Endometrial microvascular endothelial cells (primary cell): ENCODE data around the gene LDAF1. TPM values are rescaled to one million over a fixed set of nuclear protein-coding genes. Genes with fewer than 3 reads are reported as not detected.
"Not testable (repeated sequence)": the region's sequence is repeated elsewhere in the genome, so short reads cannot be mapped to it uniquely, and the experiment has no call there.

Experiments used
- in situ Hi-C: cut with HindIII; loops from 2 replicates; pipeline ENCODE4 v1.10.0; 2017; ENCODE audit warnings: low sequenced_read_pairs, low pct_unique_long_range_greater_than_20kb; ENCODE audit errors: inconsistent ontology term
- total RNA-seq: library from RNA; depleted of rRNA; stranded (reverse); fragments of >200 nt; gene quantifications from one replicate; pipeline ENCODE4 v1.2.3, GENCODE V29; 2015; ENCODE audit errors: inconsistent ontology term

Gene LDAF1
- total RNA-seq, 1 donor from 2014 or later: 47.4 TPM

DNA sequence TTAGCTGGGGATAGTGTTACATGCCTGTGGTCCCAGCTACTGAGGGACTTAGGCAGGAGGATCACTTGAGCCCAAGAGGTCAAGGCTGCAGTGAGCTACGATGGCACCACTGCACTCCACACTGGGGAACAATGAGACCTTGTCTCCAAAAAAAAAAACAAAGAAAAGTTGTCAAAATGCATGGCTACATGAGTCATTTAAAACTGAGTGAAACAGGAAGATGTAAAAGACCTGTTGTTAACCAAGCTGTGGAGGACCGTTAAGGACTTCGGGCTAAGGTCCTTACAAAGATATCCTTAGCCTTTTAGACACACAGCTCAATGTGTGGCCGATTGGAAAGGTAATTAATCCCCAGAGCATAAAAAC lies 27.8 kb downstream of the LDAF1 start:
- in situ Hi-C loops: no loop called here

DNA sequence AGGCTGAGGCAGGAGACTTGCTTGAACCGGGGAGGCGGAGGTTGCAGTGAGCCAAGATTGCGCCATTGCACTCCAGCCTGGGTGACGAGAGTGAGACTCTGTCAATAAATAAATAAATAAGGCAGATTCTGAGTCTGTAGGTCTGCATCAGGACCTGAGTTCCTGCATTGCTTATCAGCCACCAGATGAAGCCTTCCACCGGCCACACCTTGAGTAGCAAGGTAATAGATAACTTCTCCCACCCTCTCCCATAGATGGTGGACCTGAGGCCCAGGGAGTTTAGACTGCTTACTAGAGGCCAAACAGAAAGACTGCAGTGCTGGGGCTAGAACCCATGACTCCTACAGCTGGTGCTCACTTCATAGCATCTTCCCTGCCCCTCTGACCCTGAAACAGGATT lies 30.8 kb downstream of the LDAF1 start:
- in situ Hi-C loops: no loop called here

DNA sequence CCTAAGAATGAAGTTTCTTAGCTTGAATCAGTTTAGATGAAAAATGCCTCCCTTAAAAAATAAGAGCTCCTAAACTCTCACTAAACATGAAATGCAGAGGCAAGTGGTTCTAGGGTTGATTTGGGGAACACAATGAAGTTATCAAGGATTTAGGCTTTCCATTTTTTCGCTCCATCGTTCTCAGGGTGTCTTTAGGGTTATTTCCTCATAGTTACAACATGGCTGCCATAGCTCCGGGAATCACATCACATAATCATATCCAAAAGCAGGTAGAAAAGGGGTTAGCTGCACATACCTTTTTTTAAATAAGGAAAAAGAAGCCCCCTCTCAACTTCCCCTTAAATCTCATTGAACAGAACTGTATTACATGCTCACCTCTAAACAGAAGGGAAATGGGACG lies 31.5 kb downstream of the LDAF1 start:
- in situ Hi-C loops: no loop called here

DNA sequence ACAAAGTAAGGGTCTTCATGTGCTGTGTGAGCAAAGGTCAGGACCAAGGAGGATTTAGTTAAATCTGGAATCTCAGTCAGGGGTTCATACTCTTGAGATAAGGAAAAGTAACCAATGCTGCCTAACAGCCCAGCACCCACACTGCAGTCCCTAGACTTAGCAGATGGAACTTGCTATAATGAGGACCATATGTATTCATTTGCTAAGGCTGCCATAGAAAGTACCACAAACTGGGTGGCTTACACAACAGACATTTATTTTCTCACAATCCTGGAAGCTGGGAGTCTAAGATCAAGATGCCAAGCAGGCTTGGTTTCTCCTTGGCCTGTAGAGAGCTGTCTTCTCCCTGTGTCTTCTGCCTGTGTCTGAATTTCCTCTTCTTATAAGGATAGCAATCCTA lies 32.1 kb downstream of the LDAF1 start:
- in situ Hi-C loops: no loop called here

DNA sequence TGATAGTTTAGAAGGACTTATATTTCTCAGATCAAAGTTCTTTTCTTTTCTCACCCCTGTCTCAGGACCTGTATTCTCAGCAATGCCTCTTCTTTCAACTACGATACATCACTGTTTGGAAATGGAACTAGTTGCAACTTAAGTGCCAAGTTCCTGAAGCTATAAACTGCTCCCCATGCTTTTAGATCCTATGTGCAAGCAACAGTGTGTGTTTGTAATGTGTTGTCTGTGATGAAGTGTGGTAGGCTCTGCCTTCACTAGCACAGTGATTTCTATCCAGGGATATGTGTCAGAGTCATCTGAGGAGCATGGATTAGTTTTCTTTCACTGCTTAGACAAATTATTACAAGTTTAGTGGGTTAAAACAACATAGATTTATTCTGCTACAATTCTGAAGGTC lies 34.5 kb downstream of the LDAF1 start:
- in situ Hi-C loops: no loop called here

DNA sequence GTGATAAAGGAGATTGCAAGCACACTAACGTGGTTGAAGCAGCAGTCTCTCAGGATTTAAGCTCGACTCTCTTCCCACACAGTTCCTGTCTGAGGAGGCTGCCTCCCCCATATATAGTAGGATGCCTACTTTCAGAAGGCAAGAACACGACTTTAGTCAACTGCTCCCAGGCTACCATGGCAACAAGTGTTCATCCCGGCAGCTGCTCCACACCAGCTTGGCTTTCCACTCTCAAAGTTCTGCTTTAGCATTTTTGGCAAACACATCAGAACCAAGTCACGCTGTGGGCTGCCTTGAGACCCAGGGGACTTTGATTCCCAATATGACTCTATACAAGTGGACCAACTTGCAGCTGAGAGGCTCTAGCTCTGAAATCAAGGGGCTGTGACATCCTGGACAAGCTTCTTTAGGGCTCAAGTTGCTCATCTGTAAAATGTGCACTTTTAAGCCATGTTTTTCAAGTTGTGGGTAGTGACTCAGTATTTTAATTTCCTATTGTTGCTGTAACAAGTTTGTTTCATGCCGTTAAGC lies 36.4 kb downstream of the LDAF1 start:
- in situ Hi-C loops: no loop called here

DNA sequence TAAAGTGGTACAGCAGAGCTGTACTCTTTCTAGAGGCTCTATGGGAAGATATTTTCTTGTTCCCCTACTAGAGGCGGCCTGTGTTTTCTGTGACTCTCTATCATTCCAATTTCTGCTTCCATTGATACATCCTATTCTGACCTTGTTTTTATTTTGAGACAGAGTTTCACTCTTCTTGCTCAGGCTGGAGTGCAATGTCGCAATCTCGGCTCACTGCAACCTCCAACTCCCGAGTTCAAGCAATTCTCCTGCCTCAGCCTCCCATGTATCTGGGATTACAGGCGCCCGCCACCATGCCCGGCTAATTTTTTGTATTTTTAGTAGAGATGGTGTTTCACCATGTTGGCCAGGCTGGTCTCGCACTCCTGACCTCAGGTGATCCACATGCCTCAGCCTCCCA lies 36.9 kb downstream of the LDAF1 start:
- in situ Hi-C loops: not testable (repeated sequence)

DNA sequence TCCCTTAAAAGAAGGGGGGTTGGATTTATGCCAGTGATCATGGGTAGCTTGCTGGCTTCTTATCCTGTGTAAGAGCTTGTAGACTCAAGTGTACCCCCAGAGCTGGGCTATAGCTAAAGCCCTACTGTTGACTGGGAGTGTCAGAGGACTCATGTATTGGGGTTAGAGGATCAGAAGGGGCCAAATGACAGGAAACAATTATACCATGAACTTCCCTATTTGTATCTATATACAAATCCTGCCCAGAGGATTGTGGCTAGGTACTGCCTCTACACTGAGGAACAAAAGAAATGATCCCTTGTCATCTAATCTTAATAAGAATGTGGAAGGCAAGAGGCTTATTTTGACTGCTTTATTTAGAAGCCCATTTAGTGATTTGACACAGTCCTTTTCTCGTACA lies 38.6 kb downstream of the LDAF1 start:
- in situ Hi-C loops: no loop called here

DNA sequence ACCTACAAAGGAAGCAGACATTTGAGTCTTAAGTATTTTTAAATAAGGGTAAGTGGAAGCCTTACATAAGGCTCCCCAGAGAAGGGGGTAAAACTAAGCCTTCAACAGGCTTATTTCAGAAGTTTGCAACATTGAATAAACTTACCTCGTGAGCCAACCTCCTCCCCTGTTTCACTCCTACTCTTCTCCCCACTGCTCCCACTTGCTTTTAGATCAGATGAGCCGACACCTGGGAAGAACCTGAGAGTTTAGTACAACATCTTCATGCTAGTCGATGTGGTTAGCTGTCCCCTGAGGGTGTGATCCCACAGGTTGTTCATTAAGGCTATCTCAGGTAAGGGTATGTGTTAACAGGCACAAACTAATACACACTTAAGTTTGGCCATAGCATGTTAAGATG lies 39.1 kb downstream of the LDAF1 start:
- in situ Hi-C loops: no loop called here

DNA sequence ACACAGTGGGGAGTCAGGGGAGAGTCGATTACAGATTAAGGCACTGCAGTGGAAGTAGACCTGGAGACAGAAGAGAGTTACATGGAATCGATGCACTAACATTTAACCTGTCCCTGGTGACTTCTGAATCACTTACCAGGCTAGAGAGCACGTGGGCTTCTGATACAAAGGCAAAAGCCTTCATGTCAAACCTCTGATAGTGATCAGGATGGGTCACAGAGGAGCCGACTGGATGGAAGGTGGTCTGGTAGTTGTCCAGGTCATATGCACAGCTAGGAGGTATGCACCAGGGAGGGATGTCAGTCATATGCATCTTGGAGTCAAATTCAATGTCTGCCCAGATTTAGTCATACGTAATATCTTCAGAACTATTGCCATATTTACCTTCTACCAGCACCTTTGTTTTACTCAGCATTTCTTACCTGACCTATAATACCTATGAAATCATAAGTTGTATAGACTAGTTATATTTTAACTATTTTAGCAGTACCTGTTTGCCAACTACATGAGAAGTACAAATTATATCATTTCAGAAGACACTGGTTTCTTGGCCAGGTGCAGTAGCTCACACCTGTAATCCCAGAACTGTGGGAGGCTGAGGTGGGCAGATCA lies 41.2 kb downstream of the LDAF1 start:
- in situ Hi-C loops: no loop called here

DNA sequence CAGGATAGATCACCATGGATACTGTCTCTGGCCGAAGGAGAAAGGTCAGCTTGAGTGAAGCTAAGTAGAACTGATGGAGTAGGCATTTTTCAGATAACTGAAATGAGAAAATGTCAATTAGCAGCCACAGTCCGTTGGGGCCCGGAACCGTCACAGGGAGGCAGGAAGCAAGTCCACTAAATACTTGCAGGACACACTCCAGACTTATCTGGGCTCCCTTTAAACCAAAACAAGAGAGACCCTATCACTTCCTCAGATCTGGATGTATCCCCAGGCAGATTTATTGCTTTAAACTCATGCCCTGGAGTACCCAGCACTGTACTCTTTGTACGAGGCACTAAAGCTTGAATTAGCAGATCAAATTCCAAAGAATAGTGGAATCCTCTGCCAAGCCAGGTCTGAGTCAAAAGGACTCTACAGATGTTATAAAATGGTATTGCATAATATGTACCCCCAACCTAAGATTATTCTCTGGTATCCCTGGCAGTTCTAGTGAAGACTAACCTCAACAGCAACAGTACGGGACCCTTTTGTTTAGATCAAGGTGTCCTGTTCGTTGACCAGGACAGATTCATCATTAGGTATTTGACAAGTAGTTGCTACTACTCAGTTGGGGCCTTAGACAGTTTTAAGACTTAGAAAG lies 44.8 kb downstream of the LDAF1 start:
- in situ Hi-C loops: no loop called here

DNA sequence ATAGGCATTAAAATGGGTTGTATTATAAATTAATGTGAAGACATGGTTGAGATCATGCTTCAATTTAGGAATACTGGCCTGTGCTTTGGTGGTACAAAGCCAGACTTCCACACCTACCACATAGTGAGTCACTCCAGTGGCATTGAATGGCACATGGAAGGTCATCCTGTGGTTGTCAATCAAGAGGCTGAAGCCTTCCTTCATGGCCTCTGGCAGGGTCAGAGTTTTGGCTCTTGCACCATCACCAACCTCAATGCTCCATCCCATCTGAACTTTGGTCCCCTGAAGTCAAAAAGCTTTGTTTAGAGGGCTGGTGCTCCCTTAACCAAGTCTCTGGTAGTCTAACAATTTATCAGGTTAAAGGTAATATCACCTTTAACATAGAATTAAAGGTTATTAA lies 46.8 kb downstream of the LDAF1 start:
- in situ Hi-C loops: no loop called here

DNA sequence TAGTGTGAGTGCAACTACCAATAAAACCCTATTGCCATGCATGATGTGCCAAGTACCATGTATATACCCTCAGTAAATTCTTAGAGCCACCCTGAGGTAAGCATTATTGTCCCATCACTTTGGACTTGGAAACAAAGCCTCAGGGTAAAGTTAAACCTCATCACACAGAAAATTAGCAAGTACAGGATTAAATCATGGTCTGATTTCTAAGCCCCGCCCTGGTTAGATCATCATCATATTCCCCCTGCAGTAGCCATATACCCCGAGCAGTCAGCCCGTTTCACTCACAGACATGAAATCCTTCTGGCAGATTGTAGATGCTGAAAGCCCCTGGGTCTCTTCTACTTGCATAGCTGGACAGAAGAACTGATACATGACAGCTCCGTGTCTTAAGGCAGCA lies 48.1 kb downstream of the LDAF1 start:
- in situ Hi-C loops: no loop called here

DNA sequence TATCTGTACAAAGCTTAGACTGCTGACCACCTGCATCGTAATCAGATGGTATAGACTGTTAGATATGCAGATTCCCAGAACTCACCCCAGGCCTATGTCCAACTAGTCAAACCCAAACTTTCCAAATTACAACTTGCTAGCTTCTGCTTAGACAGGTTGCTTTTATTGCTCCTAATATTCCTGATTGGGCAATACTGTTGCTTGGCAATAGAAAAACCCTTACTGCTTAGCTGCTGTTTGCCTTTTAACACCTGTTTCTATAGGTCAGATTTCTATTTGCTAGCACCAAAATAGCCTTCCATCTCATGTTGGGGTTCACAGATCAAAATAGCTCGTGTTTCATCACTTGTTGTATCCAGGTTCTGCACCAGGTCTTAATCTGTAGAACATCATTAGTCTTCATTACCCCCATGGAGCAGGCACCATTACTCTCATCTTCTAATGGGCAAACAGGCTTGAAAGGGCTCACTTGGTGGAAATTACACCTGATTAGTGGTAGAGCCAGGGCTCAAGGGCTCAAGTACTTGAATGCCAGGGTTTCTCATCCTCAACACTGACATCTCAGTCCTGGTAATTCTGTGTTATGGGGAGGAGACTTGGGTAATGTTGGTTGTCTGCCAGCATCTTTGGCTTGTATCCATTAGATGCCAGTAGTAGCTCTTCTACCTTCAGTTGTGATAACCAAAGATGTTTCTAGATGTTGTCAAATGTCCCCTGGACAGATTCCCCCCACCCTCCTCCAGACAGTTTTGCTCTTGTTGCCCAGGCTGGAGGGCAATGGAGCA lies 50.2 kb downstream of the LDAF1 start:
- in situ Hi-C loops: no loop called here

DNA sequence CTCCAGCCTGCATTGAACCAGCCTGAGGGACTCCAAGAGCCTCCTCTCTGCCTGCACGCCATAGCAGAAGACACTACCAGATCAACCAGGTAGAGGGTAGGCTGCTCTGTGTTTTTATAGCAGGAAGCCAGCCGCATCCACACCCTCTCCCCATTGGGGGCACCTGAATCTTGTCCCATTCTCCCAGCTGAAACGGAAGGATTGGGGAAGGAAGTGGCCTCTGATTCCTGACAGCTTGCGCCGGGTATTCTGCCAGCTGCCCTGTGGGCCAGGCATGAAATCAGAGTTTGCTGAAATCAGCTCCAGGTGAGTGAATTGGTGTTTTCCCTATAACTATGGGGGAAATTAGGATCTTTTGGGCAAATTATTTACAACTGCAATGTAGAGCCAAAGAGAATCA lies 53.0 kb downstream of the LDAF1 start, which contains the start of gene ZP2:
ZP2 (minus strand) TSS at position 89 of the 400 bp plus-strand sequence; CDS start at position 62, 27 bp downstream.
- in situ Hi-C loops: no loop called here

DNA sequence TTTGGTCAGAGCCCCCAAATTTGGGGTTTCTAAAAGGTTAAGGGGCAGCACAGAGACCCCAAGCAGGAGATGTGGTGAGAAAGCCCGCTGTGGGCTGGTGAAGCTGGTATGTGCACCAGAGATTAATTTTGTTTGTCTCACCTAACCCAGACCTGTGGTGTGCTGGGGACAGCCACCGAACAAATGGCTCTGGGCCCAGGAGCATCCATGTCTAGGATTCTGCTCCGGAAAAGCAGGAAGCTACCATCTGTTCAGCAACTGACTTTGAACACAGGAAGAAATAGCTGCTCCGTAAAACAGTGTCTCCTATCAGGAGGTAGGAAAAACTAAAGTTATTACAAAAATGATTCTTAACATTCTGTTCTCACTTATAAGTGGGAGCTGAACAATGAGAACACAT lies 55.6 kb downstream of the LDAF1 start:
- in situ Hi-C loops: no loop called here

DNA sequence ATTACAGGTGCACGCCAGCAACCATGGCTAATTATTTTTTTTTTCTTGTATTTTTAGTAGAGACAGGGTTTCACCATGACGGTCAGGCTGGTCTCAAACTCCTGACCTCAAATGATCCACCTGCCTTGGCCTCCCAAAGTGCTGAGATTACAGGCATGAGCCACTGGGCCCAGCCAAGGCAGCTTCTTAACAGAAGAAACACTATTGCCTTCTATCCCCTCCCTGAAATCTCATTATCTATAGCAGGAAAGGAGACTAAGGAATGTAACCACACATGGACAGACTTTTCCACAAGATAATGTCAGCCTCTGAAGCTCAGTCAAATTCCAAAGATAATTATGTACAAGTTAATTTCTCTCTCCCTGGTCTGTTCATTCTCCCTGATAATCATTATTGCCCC lies 58.6 kb downstream of the LDAF1 start:
- in situ Hi-C loops: no loop called here

DNA sequence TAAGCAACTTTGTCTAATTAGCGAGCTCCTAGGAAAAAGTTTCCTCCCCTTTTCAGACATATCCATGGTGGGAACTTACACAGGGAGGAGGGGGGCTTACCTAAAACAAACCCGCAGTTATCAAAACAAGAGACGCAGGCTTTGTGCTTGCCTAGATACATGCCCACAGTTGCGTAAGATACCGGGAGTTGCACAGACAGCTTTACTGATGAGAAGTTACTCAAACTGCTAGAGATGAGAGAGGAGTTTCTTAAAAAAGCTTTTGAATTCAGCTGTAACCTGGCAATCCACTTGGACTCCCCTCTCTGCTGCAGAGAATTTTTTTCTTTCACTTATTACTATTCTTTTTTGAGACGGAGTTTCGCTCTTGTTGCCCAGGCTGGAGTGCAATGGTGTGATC lies 59.7 kb downstream of the LDAF1 start:
- in situ Hi-C loops: no loop called here

DNA sequence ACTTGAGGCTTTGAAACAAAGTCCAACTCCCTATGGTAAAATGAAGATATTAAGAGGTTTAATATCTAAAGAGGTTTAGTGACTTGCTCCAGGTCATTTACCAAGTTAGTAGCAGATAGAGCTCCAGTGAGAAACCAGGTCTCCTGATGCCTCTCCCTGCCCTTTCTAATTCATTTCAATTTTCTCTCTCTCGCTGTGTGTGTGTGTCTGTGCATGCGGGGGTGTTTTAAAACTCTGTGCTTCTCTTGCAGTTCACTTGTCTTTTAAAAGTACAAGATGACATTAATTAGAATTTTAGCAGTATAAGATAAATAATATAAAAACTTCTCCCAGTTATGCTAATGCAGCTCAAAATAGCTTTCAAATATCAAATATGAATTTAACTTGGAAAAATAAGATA lies 61.1 kb downstream of the LDAF1 start:
- in situ Hi-C loops: no loop called here
